Left lung (tissue), 10 donors: ENCODE results near the gene MMEL1. TPM values are rescaled to one million over a fixed set of nuclear protein-coding genes. Genes with fewer than 3 reads are reported as not detected.
A peak's percentile ranks its signal among the peaks of the same experiment; 100 is the strongest.
"Not testable (repeated sequence)": the region's sequence is repeated elsewhere in the genome, so short reads cannot be mapped to it uniquely, and the experiment has no call there.

Experiments
- ATAC-seq: fragments of 200-7000 bp; cut with Tn5 transposase; one replicate; pipeline ENCODE4 v1.9.1; 2020; ENCODE audit warnings: moderate library complexity
- DNase-seq, 4 donors: peaks; one replicate each; pipeline ENCODE4 v3.0.0-alpha.2; 2013 to 2020
- H3K27ac ChIP-seq, 2 donors: fragments of 200-600 bp; sonication (generic) in 1 of 2; one replicate each; pipeline versions ENCODE4 v1.5.0 to v1.8.0; 2020 to 2021
- H3K27me3 ChIP-seq, 2 donors: fragments of 200-600 bp; sonication (generic) in 1 of 2; one replicate each; pipeline versions ENCODE4 v1.5.0 to v1.8.0; 2020 to 2021
- H3K36me3 ChIP-seq, 2 donors: fragments of 200-600 bp; sonication (generic) in 1 of 2; one replicate each; pipeline versions ENCODE4 v1.5.0 to v1.8.0; 2020 to 2021
- H3K4me1 ChIP-seq, 2 donors: fragments of 200-600 bp; one replicate each; pipeline ENCODE4 v1.8.0; 2021
- H3K4me3 ChIP-seq, 2 donors: fragments of 200-600 bp; sonication (generic) in 1 of 2; one replicate each; pipeline versions ENCODE4 v1.5.0 to v1.8.0; 2020 to 2021; ENCODE audit warnings: mild to moderate bottlenecking in 1 of 2
- H3K9me3 ChIP-seq, 2 donors: fragments of 200-600 bp; sonication (generic) in 1 of 2; one replicate each; pipeline versions ENCODE4 v1.5.0 to v1.8.0; 2020 to 2021
- intact Hi-C, 2 donors: fragments of 100-400 bp; cut with DNase I; formaldehyde crosslinking; loops; one replicate each; pipeline versions ENCODE4 v1.11.2 to v1.14.2; 2022
- polyA plus RNA-seq, 6 donors: library from polyadenylated mRNA; unstranded; fragments of 120-200 nt; gene quantifications; one replicate each; pipeline ENCODE4 v1.2.1, GENCODE V29; 2013; ENCODE audit not compliant: insufficient read length in 6 of 6
- total RNA-seq, 2 donors: library from RNA; stranded (reverse); fragmentation: NEBNext Ultra II Directional; extraction: Animal tissue kit (Norgen Biotek cat#: 25700); gene quantifications; one replicate each; pipeline ENCODE4 v1.2.1, GENCODE V29; 2021
- TF ChIP-seq, protein P1 (sequence below), 2 donors: fragments of 200-600 bp; sonication (generic) in 1 of 2; IDR thresholded peaks; one replicate each; pipeline versions ENCODE4 v1.5.0 to v1.8.0; 2021; ENCODE audit warnings: antibody characterized with exemption in 2 of 2
- donor health status: DM: no; HTN: yes; CAD: no.
- donor health status: DM: no; HTN: no; CAD: no.

The MMEL1 gene
- total and polyA plus RNA-seq, 8 donors, result 3.4 to 9.1 (median 3.9) TPM

- Histone ChIP-seq H3K36me3 (no peaks in the 10 kb centered on the region), H3K4me3 (no peak overlapping the region), H3K4me1 (peaks cover 10 to 42% of the 10 kb centered on the region in 2 donors), H3K27ac (peak overlapping the region in 1 of 2 donors; percentile 59), H3K27me3 (no peaks in the 10 kb centered on the region), H3K9me3 (peaks cover 0 to 6% of the 10 kb centered on the region in 2 donors)
- ATAC-seq, result peak; percentile 6
- DNase-seq, result peak in 2 of 4 donors; percentile 43 to 81
- intact Hi-C loops, result no loop called here
- TF ChIP-seq, protein P1, sequence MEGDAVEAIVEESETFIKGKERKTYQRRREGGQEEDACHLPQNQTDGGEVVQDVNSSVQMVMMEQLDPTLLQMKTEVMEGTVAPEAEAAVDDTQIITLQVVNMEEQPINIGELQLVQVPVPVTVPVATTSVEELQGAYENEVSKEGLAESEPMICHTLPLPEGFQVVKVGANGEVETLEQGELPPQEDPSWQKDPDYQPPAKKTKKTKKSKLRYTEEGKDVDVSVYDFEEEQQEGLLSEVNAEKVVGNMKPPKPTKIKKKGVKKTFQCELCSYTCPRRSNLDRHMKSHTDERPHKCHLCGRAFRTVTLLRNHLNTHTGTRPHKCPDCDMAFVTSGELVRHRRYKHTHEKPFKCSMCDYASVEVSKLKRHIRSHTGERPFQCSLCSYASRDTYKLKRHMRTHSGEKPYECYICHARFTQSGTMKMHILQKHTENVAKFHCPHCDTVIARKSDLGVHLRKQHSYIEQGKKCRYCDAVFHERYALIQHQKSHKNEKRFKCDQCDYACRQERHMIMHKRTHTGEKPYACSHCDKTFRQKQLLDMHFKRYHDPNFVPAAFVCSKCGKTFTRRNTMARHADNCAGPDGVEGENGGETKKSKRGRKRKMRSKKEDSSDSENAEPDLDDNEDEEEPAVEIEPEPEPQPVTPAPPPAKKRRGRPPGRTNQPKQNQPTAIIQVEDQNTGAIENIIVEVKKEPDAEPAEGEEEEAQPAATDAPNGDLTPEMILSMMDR (IDR thresholded peaks at IDR 0.05), result no peak
These were observed 56.8 kb downstream of the MMEL1 start for GRCh38 chr1:2575801-2576663.

GRCh38 chr1:2574350-2574749 lies 58.5 kb downstream of the MMEL1 start:
- Histone ChIP-seq H3K4me3 (no peak overlapping the region), H3K27ac (no peak overlapping the region), H3K36me3 (no peaks in the 10 kb centered on the region), H3K27me3 (no peaks in the 10 kb centered on the region), H3K9me3 (peaks cover 0 to 6% of the 10 kb centered on the region in 2 donors), H3K4me1 (peaks cover 10 to 36% of the 10 kb centered on the region in 2 donors)
- TF ChIP-seq, protein P1 (IDR thresholded peaks at IDR 0.05), result no peak
- intact Hi-C loops, result no loop called here
- ATAC-seq, result no peak
- no peak for DNase-seq

DNA sequence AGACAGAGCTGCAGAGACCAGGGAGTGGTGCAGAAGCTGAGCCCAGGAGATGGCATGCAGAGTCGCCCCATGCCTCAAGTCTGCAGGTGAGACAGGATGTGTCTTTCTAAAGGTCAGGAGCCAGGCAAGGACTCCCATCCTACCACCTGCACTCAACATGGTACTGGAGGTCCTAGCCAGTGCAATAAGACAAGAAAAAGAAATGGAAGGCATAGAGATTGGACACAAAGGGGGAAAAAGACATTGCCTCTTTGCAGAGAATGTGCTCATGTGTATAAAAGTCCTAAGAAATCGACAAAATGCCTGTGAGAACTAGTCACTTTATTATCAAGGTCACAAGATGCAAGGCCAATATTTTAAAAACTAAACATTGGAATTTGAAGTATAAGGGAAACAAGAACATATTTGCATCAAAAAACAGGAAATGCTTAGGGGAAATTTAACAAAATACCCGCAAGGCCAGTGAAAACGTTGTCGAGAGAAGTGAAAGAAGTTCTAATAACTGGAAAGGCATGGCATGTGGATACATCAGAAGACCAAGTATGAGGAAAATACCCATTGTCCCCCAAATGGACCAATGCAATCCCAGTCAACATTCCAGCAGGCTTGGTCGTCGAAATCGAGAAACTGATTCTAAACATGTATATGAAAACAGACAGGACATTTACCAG lies 59.4 kb downstream of the MMEL1 start:
- H3K9me3 ChIP-seq, result peaks cover 0 to 6% of the 10 kb centered on the region in 2 donors
- no peak overlapping the region for H3K27ac ChIP-seq
- ATAC-seq (no peak), DNase-seq (no peak)
- H3K27me3 ChIP-seq, result no peaks in the 10 kb centered on the region
- no peaks in the 10 kb centered on the region for H3K36me3 ChIP-seq
- H3K4me3 ChIP-seq, result no peak overlapping the region
- H3K4me1 ChIP-seq, result peaks cover 10 to 28% of the 10 kb centered on the region in 2 donors
- TF ChIP-seq, protein P1 (IDR thresholded peaks at IDR 0.05), result no peak
- intact Hi-C loops, result no loop called here

GRCh38 chr1:2571348-2571747 lies 61.5 kb downstream of the MMEL1 start:
- Histone ChIP-seq H3K9me3 (peaks cover 0 to 6% of the 10 kb centered on the region in 2 donors), H3K36me3 (no peaks in the 10 kb centered on the region), H3K27me3 (no peaks in the 10 kb centered on the region), H3K4me1 (peaks cover 3 to 9% of the 10 kb centered on the region in 2 donors), H3K27ac (no peak overlapping the region), H3K4me3 (no peak overlapping the region)
- DNase-seq (no peak), ATAC-seq (no peak)
- TF ChIP-seq, protein P1 (IDR thresholded peaks at IDR 0.05), result no peak
- intact Hi-C loops, result no loop called here

GRCh38 chr1:2570332-2570731 lies 62.5 kb downstream of the MMEL1 start:
- ATAC-seq, result no peak
- Histone ChIP-seq H3K4me1 (no peaks in the 10 kb centered on the region), H3K27me3 (no peaks in the 10 kb centered on the region), H3K9me3 (peaks cover 0 to 6% of the 10 kb centered on the region in 2 donors), H3K4me3 (no peak overlapping the region), H3K36me3 (no peaks in the 10 kb centered on the region), H3K27ac (no peak overlapping the region)
- TF ChIP-seq, protein P1 (IDR thresholded peaks at IDR 0.05), result no peak
- DNase-seq, result no peak
- intact Hi-C loops, result no loop called here

- H3K4me1 ChIP-seq, H3K4me3 ChIP-seq, intact Hi-C loops, H3K9me3 ChIP-seq, H3K27me3 ChIP-seq, ATAC-seq, DNase-seq, H3K36me3 ChIP-seq, H3K27ac ChIP-seq: not testable (repeated sequence)
These were observed 63.1 kb downstream of the MMEL1 start for GRCh38 chr1:2569703-2570102.
